Stimulated activated CD4-positive, alpha-beta T cell treated with anti-CD3 and anti-CD28 coated beads, TNF-alpha, amount 100 ng/mL, for 48 hours (primary cell): Measurements from ENCODE around the gene C1orf115.
"Not testable (repeated sequence)": the region's sequence is repeated elsewhere in the genome, so short reads cannot be mapped to it uniquely, and the experiment has no call there.

Source experiments
- DNase-seq, 3 donors: peaks; one replicate each; pipeline ENCODE4 v3.0.0-alpha.2; 2020; ENCODE audit warnings: low read depth in 3 of 3

C1orf115 gene

DNA sequence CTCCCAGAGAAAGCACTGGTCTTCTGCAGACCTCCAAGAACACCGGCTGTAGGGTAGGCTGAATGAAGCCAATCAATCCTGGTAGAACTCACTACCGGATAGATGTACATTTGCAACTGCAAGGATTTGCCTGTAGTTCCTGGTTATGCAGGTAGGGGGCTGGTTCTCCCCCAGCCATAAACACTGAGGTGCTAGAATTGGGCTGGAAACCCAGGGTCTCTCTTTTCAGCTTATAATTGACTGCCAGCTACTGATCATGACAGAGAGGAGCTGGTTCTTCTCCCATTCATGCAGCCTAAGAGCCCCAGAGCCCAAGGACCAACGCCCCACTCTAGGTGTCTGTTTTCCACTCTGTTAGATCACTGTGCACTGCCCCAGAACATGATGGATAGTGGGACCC is 36.5 kb downstream of the C1orf115 start:
- DNase-seq: no peak

GRCh38 chr1:220727519-220727918 is 37.4 kb downstream of the C1orf115 start:
- DNase-seq: no peak

GRCh38 chr1:220730486-220730885 is 40.3 kb downstream of the C1orf115 start:
- DNase-seq: no peak

DNA sequence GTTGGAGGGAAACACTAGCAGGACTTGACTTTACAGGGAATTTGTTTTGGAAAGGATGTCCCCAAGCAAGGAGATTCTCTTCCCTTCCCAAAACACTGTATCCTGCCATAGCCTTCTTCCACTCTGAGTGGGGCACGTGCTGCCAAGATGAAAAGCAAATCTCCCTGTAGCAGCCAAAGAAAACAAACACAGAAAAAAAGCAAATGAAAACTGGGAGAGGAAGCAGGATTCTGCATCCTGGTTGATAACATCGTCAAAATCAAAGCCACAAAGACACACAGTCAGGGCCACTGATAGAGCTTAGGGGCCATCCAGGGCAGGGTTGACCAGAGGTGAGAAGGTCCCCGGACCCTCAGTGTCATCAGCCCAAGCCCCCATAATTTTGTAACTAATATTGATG is 42.0 kb downstream of the C1orf115 start:
- DNase-seq: no peak

- DNase-seq: no peak
These were observed 42.5 kb downstream of the C1orf115 start for GRCh38 chr1:220732621-220733020.

GRCh38 chr1:220733086-220733601 is 43.0 kb downstream of the C1orf115 start:
- DNase-seq: peak; percentile 63 to 77 (median 70)

DNA sequence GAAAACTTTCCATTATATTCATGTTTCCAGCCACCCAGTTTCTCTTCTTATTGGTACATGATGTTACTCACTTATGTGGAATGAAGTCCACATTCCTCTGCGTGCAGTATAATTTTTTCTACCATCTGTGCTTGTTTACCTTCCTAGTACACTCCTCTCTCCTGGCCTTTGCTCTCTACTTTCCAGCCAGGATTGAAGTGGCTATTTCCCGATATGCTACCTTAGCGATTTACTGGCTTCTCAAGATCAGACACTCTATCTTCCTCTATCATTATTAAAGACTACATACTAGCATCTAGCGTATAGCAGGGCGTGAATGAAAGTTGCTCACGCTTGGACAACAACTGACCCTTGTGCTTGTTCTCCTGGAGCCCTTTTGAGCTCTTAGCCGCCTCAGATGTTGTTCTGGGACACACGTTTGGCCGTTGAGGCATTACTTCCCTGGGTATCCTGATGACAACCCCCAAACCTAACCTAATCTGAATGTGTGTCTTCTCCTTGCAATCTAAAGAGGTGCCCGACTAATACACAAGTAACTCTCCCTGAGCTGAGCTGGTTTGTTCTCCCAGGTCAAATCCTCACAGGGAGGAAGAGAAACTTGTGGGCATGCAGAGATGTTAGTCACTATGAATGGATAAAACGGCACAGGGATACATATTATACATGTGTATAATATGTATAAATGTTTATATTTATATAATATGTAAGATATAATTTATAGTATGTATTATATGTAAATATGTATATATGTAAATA is 44.6 kb downstream of the C1orf115 start:
- no peak for DNase-seq

DNA sequence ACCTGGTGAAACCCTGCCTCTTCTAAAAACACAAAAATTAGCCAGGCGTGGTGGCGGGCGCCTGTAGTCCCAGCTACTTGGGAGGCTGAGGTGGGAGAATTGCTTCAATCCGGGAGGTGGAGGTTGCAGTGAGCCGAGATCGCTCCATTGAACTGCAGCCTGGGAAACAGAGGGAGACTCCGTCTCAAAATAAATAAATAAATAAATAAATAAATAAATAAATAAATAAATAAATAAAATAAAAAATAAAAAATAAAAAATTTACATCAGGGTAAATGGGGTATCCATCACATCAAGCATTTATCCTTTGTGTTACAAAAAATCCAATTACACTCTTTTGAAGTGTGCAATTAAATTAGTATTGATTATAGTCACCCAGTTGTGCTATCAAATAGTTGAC is 46.1 kb downstream of the C1orf115 start:
- DNase-seq: not testable (repeated sequence)

GRCh38 chr1:220741349-220741748 is 51.2 kb downstream of the C1orf115 start:
- DNase-seq: no peak

DNA sequence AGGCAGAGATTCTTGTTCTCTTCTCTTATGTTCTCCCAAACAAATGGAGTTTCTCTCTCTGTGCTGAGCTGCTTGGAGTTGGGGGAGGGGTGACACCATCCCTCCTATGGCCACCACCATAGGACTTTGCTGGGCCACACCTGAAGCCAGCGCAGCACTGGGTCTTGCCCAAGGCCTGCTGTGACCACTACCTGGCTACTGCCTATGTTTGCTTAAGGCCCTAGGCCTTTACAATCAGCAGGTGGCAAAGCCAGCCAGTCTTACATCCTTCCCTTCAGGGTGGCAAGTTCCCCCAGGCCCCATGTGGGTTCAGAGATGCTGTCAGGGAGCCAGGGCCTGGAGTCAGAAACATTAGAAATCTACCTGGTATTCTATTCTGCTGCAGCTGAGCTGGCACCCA is 51.7 kb downstream of the C1orf115 start:
- no peak for DNase-seq

GRCh38 chr1:220742520-220742919 is 52.4 kb downstream of the C1orf115 start:
- no peak for DNase-seq

DNA sequence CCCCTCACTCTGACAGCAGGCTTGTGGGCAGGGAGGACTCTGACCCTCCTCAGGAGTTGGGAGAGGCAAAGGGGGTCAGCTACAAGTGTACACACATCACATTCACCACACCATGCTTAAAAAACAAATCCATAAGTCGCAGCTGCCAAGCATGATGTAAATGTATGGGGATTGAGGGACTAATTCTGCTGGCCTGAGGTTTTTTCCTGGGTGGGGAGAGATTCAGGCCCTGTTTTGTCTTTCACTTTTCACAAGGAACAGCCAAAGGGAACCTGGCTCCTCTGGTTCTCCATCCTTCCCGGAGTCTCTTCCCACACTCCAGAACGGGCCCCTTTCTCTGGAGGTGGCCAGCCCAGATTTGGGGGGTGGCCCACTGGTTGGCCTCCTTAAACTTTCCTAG is 56.7 kb downstream of the C1orf115 start:
- no peak for DNase-seq

GRCh38 chr1:220747437-220748088 is 57.4 kb downstream of the C1orf115 start:
- no peak for DNase-seq

- DNase-seq: no peak
These were observed 58.1 kb downstream of the C1orf115 start, which contains the start of gene MTARC2 for GRCh38 chr1:220748089-220748934. MTARC2 (plus strand) TSS chr1:220748322; CDS start chr1:220748532, 210 bp downstream.
